Fibroblast of the aortic adventitia (primary cell): ENCODE results near the gene EEF2. TPM values are rescaled to one million over a fixed set of nuclear protein-coding genes. Genes with fewer than 3 reads are reported as not detected.
"Not testable (repeated sequence)": the region's sequence is repeated elsewhere in the genome, so short reads cannot be mapped to it uniquely, and the experiment has no call there.

Source experiments
- DNase-seq: peaks from one replicate; pipeline ENCODE4 v3.0.0-alpha.2; 2010; ENCODE audit warnings: low read depth
- H3K4me3 ChIP-seq: 2 replicates; pipeline ENCODE4 v1.5.1; 2011; ENCODE audit warnings: low read depth, mild to moderate bottlenecking, control low read depth, low read length, moderate library complexity
- CTCF ChIP-seq: IDR thresholded peaks from 2 replicates; pipeline ENCODE4 v1.5.1; 2011; ENCODE audit warnings: mild to moderate bottlenecking, low read length, control low read depth, inconsistent platforms; ENCODE audit not compliant: insufficient read depth
- total RNA-seq: library from RNA; depleted of rRNA; stranded (reverse); fragments of >200 nt; gene quantifications from 2 replicates; pipeline ENCODE4 v1.2.3, GENCODE V29; 2012; ENCODE audit warnings: low replicate concordance

The EEF2 gene
- total RNA-seq, 1 donor = 1,964 TPM

GRCh38 chr19:3970808-3971598 is 14.3 kb downstream of the EEF2 start, which contains the start of gene DAPK3:
DAPK3 (minus strand) TSS chr19:3971099; CDS start chr19:3969735, 1,364 bp downstream.
- TF ChIP-seq CTCF = no peak
- peak within 1 kb of the TSS; percentile 97 for H3K4me3 ChIP-seq
- DNase-seq = peak; percentile 97

GRCh38 chr19:3970313-3970807 is 14.9 kb downstream of the EEF2 start:
- no peak for DNase-seq
- H3K4me3 ChIP-seq = peak overlapping the region; percentile 97
- no peak for TF ChIP-seq CTCF

GRCh38 chr19:3969435-3970312 is 15.6 kb downstream of the EEF2 start:
- DNase-seq = peak; percentile 78
- H3K4me3 ChIP-seq = peak overlapping the region; percentile 97
- TF ChIP-seq CTCF = peak; percentile 31

- peak overlapping the region; percentile 97 for H3K4me3 ChIP-seq
- DNase-seq = peak; percentile 99
- no peak for TF ChIP-seq CTCF
Observed at GRCh38 chr19:3968556-3969434, 16.5 kb downstream of the EEF2 start.

- not testable (repeated sequence) for DNase-seq, H3K4me3 ChIP-seq
Observed at GRCh38 chr19:3967983-3968382, 17.3 kb downstream of the EEF2 start.

GRCh38 chr19:3966051-3967017 is 18.9 kb downstream of the EEF2 start:
- TF ChIP-seq CTCF = no peak
- no peak for DNase-seq
- no peak overlapping the region for H3K4me3 ChIP-seq
